GM18511 (cell line): ENCODE results near the gene SLC44A4.
A peak's percentile ranks its signal among the peaks of the same experiment; 100 is the strongest.
"Not testable (repeated sequence)": the region's sequence is repeated elsewhere in the genome, so short reads cannot be mapped to it uniquely, and the experiment has no call there.

ENCODE experiments used
- ATAC-seq: cut with Tn5 transposase; IDR thresholded peaks from one replicate; pipeline ENCODE4 v1.9.1; 2021; ENCODE audit warnings: mild to moderate bottlenecking, moderate library complexity; ENCODE audit not compliant: unreplicated experiment

The SLC44A4 gene

DNA sequence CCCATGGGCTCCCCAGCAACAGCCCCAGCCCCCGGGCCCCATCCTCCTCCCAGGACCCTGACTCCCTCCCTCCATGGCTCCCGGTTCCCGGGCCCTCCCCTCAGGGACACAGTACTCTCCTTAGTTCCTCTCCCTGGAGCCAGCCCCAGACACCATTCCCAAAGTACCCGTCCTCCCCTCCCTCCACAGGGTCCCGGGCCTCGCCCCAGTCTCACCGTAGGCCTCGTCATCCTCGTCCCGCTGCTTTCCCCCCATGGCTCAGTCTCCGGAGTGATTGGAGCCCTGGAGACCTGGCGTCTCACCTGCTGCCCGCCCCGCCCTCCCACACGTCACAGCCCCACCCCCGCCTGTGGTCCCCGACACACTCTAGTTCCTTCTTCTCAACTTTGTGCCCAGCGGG is at the start of gene SLC44A4:
Gene SLC44A4, minus strand, starts transcription at position 272 of the 400 bp plus-strand sequence. Its CDS starts 17 bp downstream, at position 255.
- no peak for ATAC-seq

GRCh38 chr6:31928672-31928939 is 49.8 kb upstream of the SLC44A4 start:
- ATAC-seq, result no peak

DNA sequence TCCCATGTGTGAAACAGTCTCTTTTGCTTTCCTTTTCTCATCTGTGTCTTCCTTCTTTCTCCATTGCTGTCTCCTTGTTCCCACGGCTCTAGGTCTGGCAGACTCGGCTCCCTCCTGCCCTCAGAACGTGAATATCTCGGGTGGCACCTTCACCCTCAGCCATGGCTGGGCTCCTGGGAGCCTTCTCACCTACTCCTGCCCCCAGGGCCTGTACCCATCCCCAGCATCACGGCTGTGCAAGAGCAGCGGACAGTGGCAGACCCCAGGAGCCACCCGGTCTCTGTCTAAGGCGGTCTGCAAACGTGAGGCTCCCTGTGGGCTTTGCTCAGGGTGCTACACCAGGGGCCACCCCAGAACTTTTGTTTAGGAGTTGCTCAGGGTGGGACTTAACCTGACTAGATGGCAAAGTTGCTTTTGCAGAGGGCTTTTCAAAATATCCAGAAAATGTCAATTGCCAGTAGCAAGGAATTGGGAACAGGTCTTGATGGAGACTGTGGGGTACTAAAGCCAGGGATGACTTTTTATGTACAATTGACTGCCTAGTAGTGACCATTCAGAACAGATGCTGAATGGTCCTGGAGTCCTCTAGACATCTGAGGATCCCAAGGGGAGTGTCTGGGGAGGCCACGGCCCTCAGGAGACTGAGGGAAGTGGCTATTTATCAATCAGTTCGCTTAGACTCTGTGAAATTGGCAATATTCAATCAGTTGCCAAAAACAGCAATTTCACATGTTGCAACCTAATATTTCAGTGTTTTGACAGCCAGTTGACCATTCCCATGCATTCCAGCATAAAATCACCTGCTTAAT is 49.3 kb upstream of the SLC44A4 start:
- no peak for ATAC-seq

GRCh38 chr6:31927242-31927862 is 48.6 kb upstream of the SLC44A4 start, which contains the start of gene C2:
C2 (plus strand) TSS chr6:31927717; CDS start chr6:31927753, 36 bp downstream.
- ATAC-seq, result no peak

- no peak for ATAC-seq
Measured at GRCh38 chr6:31922942-31923341, 44.1 kb upstream of the SLC44A4 start.

DNA sequence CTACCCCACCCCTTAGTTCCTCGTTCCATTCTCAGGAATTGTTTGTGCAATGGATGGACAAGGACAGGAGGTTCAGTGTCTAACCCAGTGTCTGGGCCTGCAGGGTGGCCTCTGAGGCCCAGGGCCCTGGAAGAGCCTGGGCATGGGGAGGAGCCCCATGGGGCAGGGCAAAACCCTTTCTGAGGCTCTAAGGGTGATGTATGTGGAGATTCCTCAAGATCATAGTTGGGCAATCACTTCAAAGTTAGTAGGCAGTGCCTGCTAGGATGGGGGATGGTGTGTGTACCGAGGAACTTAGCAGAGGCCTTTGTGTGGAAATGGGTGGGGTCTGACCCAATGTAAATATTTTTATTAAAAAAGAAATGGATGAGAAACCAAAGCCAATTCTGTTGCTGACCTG is 42.0 kb upstream of the SLC44A4 start:
- ATAC-seq, result no peak

DNA sequence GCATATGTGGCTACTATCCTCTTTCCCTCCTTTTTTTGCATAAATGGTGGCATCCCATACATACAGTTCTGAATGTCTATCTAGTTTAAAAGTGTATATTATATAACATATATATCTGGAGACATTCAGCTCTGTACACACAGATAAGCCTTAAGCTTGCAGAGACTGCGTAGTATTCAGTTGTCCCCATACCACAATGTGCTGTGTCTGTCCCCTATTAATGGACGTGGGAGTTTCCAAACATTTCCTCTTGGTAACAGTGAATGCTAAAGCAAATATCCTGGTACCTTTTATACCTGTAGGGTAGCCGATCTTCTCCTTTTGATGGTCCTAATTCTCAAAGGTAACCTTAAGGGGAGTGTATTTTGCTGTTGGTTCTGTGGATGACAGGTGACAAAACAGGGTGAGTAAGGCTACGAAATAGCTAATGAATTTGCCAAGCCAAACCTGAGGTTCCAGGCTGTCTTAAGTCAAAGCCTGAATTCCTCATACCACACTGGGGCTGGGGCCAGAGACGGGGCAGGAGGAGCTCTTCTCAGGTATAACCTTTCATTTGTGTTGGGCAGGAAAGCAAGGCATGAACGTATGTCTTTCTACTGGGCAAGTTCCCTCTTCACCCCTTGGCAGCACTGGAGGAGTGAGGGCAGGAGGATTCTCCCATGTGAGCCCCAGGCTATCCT is 41.0 kb upstream of the SLC44A4 start:
- no peak for ATAC-seq

DNA sequence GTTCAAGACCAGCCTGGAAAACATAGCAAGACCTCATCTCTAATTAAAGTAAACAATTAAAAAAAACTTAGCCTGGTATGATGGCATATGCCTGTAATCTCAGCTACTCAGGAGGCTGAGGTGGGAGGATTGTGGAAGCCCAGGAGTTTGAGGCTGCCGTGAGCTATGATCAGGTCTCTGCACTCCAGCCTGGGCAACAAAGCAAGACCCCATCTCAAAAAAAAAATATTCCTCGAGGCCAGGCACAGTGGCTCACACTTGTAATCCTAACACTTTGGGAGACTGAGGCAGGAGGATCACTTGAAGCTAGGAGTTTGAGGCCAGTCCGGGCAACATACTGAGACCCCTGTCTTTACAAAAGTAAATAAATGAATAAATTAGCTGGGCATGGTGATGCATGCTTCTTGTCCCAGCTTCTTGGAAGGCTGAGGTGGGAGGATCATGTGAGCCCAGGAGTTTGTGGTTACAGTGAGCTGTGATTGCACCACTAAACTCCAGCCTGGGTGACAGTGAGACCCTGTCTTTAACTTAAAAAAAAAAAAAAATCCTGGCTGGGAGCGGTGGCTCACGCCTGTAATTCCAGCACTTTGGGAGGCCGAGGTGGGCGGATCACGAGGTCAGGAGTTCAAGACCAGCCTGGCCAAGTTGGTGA is 39.4 kb upstream of the SLC44A4 start:
- ATAC-seq, result no peak

GRCh38 chr6:31915756-31916155 is 37.0 kb upstream of the SLC44A4 start:
- no peak for ATAC-seq

- no peak for ATAC-seq
Measured at GRCh38 chr6:31915351-31915750, 36.6 kb upstream of the SLC44A4 start.

- ATAC-seq, result no peak
Measured at GRCh38 chr6:31911826-31912585, 33.2 kb upstream of the SLC44A4 start.

GRCh38 chr6:31909298-31909697 is 30.5 kb upstream of the SLC44A4 start:
- not testable (repeated sequence) for ATAC-seq

- peak; percentile 80 for ATAC-seq
Measured at GRCh38 chr6:31908791-31909190, 30.0 kb upstream of the SLC44A4 start.

- ATAC-seq, result not testable (repeated sequence)
Measured at GRCh38 chr6:31908255-31908654, 29.5 kb upstream of the SLC44A4 start.

- ATAC-seq, result no peak
Measured at GRCh38 chr6:31907158-31907813, 28.5 kb upstream of the SLC44A4 start.

DNA sequence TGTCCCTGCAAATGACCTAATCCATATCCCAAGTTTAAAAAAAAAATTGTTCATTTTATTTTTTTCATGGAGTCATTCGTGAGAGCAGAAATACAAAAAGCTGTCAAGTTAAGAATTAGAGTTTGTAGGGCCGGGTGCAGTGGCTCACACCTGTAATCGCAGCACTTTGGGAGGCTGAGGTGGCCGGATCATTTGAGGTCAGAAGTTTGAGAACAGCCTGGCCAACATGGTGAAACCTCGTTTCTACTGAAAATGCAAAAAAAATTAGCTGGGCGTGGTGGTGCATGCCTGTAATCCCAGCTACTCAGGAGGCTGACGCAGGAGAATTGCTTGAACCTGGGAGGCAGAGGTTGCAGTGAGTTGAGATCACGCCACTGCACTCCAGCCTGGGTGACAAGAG is 27.9 kb upstream of the SLC44A4 start:
- ATAC-seq, result not testable (repeated sequence)

DNA sequence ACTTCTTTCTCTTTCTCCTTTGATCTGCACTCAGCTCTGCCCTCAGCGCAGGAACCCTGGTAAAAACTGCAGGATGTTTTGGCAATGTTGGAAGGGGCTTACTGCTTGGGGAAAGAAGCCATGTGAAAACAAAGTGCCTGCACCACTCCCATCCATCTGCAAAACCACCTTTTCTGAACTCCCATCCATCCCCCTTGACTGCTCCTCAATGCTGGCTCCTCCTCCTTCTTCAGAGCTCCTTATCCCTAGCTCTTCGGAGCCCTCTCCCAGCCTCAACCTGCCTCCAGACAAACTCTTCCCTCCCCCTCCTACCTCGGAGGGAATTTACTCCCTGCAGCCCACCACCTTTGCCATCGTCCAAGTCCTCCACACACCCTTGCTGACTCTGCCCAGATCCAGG is 27.3 kb upstream of the SLC44A4 start:
- ATAC-seq, result no peak

GRCh38 chr6:31905041-31905440 is 26.2 kb upstream of the SLC44A4 start:
- ATAC-seq, result no peak

DNA sequence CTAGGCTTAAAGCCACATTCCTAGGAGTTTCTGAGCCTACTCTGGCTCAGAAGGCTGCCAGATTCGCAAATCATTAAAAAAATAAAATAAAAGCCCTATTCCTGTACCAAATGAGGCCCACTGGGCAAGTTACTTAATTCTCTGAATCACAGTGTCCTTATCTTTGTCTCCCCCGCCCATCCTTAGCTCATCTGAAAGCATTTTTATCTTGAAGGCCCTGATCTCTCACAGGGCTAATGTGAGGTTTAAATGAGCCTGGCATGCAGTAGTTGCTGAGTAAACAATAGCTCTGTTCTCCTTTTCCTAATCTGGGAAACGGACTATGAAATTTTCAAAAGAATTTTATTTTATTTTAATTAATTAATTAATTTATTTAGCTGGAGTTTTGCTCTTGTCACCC is 25.2 kb upstream of the SLC44A4 start:
- no peak for ATAC-seq

GRCh38 chr6:31901953-31902643 is 23.3 kb upstream of the SLC44A4 start, which contains the start of gene ZBTB12:
ZBTB12 (minus strand) TSS chr6:31902086; CDS start chr6:31901305, 781 bp downstream.
- ATAC-seq, result peak; percentile 43
